HG03025 (cell line): ENCODE data around the gene OXSM.

Experiments used
- ATAC-seq: cut with Tn5 transposase; IDR thresholded peaks from one replicate; pipeline ENCODE4 v1.9.1; 2021; ENCODE audit warnings: mild to moderate bottlenecking, moderate library complexity; ENCODE audit not compliant: unreplicated experiment, low FRiP score

OXSM gene

DNA sequence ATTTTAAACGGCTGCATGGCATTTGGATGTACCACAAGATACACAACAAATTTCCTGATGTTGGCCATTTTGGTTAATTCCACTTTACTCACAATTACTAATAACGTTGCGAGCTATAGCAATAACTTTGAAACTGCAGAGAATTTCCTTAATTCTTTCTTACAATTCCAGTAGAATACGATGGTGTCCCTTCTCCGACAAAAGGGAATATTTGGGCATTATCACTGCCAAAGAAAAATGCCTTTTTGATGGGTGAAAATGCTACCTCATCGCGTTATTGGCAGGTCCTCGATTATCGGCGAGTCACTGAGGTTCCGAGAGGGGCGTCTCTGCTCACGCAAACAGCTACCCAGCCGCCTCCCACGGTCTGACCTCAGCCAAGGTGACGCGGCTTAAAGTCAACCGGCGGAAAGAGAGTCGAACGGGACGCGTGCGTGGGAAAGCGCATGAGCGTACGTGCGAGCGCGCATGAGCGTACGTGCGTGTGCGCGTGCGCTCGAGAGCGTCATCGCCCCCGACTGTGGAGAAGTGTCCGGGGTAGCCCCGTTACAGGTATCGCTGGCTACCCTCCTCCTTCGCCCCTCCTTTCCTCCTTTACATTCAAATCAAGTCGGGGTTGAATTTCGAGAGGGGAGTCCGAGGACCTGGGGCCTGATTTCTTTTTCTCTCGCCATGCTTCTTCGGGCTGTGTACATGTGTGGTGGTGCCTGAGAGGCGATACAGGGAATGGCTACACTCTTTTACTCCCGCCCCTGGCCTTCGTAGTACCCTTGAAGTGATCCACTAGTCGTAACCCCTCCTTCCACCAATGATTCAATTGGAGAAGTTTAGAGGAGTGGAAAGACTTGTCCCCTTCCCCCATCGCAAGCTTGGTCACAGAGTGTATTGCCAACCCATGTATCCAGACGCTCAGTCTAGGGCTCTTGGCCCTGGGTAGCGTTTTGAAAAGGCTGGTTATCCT is at the start of gene OXSM:
Gene OXSM (plus strand): TSS at position 495 of the 961 bp plus-strand sequence. CDS start 931 bp downstream, outside the sequence.
- peak; percentile 98 for ATAC-seq

DNA sequence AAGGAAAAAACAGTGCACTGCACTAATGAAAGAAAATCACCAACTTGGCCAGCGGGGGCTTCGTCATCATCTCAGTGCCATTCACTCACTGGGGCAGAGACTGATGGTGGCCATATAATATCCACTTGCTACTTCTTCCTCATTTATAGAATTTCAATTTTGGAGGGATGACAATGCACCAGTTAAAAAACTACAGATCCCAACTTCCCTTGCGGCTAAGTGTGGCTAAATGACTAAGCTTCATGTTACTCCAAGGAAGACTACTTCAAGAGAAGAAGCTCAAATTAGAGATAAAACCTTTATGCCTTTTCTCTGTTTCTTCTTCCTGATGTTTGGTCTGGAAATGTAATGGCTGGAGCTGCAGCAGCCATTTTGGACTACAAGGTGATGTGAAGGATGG is 45.4 kb upstream of the OXSM start:
- ATAC-seq = no peak

DNA sequence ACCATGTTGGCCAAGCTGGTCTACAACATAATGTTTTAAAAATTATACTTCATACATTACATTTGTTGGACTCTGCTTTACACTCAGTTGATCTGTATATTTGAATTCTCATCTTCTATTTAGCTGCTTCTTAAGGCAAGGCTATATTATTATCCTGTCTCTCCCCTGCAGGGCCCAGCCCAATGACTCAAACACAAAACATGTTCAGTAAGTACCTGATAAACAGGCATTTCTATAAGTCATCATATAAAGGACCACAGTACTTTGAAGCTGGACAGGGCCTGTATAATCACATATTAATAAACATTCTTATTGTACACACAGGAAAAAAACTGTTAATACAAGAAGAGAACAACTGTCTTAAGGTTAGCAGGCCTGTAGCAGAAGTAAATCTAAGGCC is 42.9 kb upstream of the OXSM start:
- no peak for ATAC-seq

DNA sequence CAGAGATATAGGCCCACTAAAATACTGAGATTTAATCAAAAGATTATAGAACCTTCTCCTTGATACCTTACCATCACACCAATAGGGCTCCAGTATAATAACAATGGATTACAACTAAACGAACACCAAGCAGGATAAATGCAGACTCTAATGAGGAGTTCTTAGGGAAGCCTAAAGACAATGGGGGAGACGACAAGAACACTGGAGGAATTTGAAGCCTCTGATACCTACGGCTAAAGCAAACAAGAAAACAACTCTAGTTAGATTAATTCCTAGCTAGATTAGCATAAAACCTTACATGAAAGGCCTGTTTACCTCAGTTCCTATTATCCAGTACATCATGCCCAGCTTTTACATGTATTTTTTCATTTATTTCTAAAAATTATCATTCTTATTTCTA is 41.7 kb upstream of the OXSM start:
- ATAC-seq = no peak

DNA sequence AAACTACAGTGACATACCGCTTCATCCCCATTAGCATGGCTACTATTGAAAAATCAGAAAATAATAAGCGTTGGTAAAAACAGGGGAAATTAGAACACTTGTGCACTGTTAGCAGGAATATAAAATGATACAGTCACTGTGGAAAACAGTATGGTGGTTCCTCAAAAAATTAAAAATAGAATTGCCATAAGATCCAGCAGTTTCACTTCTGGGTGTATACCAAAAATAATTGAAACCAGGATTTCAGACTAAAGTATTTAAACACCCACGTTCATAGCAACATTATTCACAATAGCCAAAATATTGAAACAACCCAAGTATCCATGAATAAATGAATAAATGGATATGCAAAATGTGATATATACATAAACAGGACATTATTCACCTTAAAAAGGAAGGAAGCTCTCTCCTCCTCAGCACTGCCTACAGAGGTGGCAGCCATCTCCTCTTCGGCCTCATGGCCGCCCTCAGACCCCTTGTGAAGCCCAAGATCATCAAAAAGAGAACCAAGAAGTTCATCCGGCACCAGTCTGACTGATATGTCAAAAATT is 40.8 kb upstream of the OXSM start:
- ATAC-seq = no peak

DNA sequence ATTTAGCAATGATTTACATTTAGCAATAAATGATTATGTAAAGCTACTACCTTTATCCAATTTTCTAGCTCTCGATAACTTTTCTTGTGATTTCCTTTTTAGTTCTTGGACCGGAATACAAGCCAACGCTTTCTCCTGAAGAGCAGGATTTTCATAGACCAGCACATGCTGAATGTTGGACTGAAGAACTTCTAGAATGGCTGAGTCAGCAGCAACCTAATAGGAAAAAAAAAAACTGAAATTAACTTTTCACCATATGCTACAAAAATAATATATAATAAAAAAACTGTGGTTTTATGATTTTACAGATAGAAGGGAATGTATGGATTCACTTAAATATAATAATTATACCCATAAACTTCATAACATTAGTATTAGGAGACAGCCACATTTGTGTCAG is 38.8 kb upstream of the OXSM start:
- no peak for ATAC-seq

DNA sequence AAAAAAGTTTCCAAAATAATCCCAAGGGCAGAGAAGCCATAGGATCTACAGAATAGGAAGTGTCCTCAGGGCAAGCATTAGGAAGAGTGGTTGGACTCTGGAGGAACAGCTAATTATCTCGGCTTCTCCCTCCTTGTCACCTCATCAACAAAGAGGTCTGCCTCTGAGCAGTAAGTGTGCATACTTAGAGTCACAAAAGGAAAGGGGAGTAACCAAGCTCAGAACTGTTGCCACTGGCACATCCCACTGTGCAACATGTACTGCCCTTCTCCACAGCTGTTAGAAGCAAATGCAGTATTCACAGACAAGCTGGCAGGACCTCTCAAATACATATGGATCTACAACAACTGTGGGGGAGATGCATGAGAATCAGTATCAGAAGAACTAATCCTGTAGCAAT is 38.2 kb upstream of the OXSM start:
- no peak for ATAC-seq

DNA sequence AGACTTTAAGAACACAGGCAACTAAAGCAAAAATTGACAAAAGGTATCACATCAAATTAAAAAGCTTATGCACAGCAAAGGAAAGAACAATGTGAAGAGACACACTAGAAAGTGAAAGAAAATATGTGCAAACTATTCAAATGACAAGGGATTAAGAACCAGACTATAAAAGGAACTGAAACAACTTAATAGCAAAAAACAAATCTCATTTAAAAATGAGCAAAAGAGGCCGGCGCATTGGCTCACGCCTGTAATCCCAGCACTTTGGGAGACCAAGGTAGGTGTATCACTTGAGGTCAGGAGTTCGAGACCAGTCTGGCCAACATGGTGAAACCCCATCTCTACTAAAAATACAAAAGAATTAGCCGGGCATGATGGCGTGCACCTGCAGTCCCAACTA is 21.0 kb upstream of the OXSM start:
- ATAC-seq = peak; percentile 93

DNA sequence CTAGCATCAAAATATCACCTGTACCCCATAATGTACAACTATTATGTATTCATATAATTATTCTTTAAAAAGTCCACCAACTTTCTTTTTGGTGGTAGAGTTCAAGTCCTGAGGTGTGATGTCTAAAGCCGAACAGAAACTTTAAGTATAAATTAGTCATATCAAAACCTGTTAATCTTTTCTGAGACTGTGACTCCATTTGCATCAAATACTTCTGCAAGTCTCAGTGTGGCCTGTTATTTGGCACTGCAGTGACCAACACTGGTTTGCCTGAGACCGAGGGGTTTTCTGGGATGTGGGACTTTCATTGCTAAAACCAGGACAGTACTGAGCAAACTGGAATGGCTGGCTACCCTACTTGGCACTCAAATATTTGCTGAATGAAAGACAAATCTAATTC is 14.0 kb upstream of the OXSM start:
- ATAC-seq = no peak

DNA sequence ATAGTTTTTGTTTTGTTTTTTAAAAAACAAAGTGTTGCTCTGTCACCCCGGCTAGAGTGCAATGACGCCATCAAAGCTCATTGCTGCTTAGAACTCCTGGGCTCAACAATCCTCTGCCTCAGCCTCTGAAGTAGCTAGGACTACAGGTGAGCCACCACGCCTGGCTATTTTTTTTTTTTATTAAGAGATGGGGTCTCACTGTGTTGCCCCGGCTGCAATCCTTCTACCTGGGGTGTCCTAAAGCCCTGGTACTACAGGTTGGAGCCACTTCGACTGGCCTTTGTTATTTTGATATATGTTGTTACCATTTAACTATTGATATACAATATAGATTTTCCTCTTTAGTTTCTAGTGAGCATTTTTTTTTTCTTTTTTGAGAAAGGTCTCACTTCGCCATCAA is 9.3 kb upstream of the OXSM start:
- ATAC-seq = no peak

DNA sequence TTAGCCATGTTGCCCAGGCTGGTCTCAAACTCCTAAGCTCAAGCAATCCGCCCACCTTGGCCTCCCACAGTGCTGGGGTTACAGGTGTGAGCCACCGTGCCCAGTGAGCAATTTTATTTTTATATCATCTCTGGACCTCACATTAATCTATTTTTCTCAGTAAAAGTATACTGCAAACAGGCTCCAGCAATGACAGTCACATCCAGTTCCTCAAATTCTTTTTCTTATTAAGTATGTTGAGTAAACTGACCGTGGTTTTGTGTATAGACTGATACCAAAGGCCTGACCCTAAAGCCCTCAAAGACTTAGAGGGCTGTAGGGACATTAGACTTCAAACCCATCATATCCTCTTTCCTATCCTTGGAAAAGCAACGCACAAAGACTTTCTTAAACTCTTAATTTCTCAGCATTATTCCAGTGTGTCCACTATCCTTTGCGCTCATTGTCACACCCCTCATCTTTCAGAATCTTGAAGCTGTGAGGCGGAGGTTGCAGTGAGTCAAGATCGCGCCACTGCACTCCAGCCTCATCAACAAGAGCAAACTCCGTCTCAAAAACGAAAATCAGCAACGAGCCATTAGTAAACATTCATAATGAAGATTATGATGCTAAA is 8.6 kb upstream of the OXSM start:
- no peak for ATAC-seq

DNA sequence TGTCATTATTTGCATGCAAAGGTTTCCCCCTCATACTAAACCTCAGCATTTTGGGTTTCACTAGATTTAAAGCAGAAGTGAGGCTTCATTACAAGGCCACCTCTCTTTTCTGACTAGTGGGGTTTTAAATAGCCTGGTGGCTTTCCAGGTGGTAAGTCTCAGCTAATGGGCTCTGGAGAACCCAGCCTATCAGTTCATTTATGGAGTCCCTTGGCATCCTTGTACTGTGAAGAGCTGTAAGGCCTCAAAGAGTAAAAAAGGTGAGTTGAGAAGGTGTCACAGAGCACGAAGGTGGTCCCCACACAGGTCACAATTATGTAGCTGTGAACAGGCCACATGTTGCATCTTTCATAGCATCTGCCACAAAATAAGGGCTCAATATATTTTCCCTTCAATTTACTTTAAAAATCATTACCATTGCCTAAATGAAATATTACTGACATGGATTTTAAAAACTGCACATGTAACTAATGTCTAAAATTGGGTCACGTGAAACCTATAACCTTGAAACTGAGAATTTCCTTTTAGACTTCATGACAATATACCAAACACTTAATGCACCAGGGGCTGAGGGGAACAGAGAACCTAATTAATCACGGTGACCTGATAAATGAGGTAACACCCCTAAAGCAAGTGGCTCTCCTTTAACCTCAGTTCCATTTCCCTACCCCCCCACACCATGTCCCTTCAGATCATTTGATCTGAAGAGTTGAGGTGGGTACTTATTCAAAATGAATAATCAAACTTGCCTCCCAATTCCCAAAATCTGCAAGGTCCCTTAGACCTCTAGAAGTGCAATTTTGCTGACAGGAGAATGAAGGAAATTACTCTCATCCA is 7.9 kb upstream of the OXSM start:
- ATAC-seq = peak; percentile 65

DNA sequence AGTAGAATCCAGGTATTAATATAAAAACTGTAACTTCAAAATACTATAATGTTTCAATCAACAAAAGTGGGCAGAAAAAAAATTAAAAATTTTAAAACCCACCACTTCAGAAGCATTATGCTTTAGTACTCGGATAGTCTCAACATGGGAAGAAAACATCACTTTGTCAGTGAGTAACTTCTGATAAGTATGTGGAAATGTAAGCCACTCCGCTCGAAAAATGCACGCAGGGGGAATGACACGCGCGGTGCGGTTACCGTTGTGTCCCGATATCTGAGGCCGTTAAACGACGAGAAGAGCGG is 7.3 kb upstream of the OXSM start:
- ATAC-seq = no peak

DNA sequence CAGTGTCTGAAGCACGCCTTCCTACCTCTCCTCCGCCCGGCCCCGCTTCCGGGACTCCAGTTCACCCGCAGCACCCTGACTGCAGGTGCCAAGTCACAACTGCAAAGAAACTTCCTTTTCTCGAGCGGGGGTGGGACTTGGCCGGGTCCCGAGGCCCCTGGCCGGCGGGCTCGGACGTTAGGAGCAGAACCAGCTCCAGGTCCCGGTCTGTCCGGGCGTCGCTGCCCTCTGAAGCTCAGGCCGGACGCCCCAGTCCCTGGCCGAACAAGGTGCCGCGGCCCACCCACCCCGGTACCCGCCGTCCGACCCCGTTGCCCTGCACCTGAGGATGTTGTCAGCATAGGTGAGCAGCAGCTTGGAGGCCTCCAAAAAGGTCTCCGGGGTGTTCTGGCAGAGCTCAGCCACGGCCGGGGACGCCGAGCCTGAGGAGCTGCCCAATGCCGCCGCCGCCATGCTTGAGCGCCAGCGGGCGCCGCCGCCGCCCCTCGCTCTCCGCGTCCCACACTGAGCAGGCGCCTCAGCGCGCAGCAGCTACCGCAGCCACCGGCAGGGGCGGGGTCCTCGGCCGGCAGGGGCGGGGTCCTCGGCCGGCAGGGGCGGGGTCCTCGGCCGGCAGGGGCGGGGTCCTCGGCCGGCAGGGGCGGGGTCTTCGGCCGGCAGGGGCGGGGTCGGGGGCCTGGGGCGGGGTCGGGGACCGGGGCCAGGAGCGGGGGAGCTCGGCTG is 6.8 kb upstream of the OXSM start, which contains the start of gene NGLY1:
Gene NGLY1 (minus strand): TSS at position 506 of the 723 bp plus-strand sequence. CDS start 53 bp downstream, at position 453.
- peak; percentile 74 for ATAC-seq

DNA sequence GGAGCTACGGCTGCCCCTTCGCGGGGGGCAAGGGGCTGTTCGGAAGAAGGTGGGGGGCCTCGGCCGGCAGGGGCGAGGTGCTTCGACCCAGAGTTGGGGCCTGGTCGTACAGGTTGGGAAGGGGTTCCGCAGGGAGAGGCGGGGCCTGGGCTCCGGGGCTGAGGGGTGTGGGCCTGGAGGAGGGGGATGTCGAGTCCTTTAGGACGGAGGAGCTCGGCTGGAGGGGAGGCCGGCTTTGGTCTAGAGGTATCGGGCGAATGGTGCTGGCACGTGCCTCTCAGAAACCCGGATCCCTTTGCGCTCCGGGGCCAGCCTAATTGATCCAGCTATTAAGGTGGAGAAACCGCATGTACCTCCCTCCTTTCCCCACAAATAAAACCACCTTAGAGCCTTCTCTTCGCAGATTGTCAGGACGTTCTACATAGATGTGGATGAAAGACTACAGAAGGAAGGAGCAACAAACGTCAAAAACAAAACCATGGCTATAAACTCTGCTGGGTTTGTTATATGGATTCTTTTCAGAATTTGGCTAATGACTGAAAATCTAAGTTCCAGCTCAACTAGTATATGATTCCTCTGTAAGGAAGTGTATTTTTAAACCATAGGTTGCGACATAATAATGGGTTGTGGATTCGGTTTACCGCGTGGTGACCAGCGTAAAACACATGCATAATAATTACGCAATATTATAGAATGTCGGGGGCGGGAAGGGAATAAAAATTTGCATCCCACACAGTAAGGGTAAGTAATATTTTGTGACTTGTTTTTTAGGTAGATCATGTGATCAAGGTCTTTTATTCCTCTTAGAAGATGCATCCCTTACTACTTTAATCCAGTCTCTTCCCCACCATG is 6.0 kb upstream of the OXSM start:
- peak; percentile 23 for ATAC-seq

DNA sequence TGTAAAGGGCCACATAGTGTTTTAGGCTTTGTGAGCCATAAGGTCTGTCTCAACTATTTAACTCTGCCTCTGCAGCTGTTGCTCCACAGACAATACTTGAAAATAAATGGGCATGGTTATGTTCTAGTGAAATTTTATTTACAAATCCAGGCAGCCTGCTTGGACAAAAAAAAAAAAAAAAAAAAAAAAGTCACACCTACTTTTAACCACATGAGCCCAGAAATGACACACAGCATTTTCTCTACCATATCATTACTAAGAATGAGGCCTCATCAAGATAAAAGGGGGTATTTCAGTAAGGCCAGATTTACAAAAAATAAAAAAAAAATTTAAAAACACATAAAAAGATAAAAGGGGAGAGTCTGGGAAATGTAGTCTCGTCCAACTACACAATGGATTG is 4.9 kb upstream of the OXSM start:
- no peak for ATAC-seq

DNA sequence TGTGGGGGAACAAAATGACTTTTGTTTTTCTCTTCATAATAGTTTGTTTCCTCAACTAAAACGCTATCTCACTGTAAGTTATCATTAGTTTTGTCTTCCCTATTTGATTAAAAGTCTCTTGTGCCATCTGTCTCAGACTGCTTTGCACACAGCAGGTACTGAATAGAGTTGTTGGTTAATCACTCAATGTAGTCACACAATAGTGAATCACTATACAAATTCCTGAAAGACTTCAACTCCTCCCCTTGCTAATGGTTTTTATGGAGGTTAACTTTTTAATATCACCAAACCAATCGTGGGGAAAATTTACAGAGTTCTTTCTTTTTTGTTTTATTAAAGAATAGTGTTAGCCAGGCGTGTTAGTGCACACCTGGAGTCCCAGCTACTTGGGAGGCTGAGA is 4.1 kb upstream of the OXSM start:
- ATAC-seq = no peak

DNA sequence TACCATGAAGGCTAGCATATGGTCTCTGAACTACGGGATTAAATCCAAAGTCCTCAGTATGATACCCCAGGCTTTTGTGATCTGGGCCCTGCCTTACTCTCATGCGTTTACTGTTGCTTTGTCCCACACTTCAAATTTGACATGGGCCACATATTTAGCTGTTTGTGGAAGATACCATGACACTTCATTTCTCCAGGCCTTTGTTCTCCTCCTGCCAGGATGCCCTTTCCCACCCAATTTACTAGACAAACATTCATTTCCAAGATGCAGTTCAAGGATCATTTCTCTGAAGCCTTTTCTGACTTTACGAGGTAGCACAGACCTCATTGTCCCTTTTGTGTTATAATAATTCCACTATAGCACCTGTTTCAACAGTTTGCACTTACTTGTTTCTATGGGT is 2.2 kb upstream of the OXSM start:
- ATAC-seq = no peak

DNA sequence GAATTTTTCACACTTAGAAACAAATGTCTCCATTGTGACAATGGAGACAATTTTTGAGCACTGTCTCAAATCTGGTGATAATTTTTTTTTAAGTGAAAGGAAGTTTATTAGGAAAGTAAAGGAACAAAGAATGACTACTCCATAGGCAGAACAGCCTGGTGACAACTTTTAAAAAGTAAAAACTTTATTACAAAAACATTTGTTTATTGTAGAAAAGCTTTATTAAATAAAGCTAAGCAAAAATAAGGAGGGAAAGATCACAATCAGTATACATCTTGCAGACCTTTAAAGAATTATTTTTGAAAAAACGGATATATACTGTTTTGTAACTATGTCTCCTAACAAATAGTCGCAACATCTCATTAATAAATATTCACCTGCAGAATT is 688 bp upstream of the OXSM start:
- ATAC-seq = no peak
